MCF 10A (cell line): ENCODE results near the gene DHX57. TPM values are rescaled to one million over a fixed set of nuclear protein-coding genes. Genes with fewer than 3 reads are reported as not detected.

Experiments
- BruUV-seq: library from RNA; stranded (reverse); fragments of 400-500 nt; replicated peaks from 2 replicates; lab custom pipeline; 2021; lab: Mats Ljungman, UMichigan
- CTCF ChIA-PET: fragments of 300-600 bp; sonication (Branson Sonifier 250); formaldehyde crosslinking; extraction: SDS; loops from one replicate; lab custom pipeline; 2021; ENCODE audit warnings: antibody characterized with exemption, inconsistent platforms; lab: Yijun Ruan, JAX
- POLR2A ChIA-PET: fragments of 300-600, 350-650 bp; sonication (Branson Sonifier 250); formaldehyde crosslinking; extraction: SDS; loops from one replicate; lab custom pipeline; 2020; ENCODE audit warnings: antibody characterized with exemption, inconsistent platforms; lab: Yijun Ruan, JAX
- DNase-seq: peaks from one replicate; pipeline ENCODE4 v3.0.0-alpha.2; 2018; ENCODE audit not compliant: unreplicated experiment
- H3K27ac Mint-ChIP-seq: one replicate; pipeline ENCODE4 v1.8.0; 2022; ENCODE audit warnings: mild to moderate bottlenecking, low read depth, mixed read lengths; ENCODE audit not compliant: unreplicated experiment
- H3K27me3 Mint-ChIP-seq: one replicate; pipeline ENCODE4 v1.8.0; 2022; ENCODE audit warnings: mixed read lengths; ENCODE audit not compliant: insufficient read depth, unreplicated experiment
- H3K36me3 Mint-ChIP-seq: one replicate; pipeline ENCODE4 v1.8.0; 2022; ENCODE audit warnings: mild to moderate bottlenecking, moderate library complexity, mixed read lengths; ENCODE audit not compliant: insufficient read depth, unreplicated experiment
- H3K4me1 Mint-ChIP-seq: one replicate; pipeline ENCODE4 v1.8.0; 2022; ENCODE audit warnings: mixed read lengths; ENCODE audit not compliant: insufficient read depth, unreplicated experiment
- H3K4me3 Mint-ChIP-seq: one replicate; pipeline ENCODE4 v1.8.0; 2022; ENCODE audit warnings: mild to moderate bottlenecking, moderate library complexity, mixed read lengths; ENCODE audit not compliant: unreplicated experiment
- H3K9me3 Mint-ChIP-seq: one replicate; pipeline ENCODE4 v1.8.0; 2022; ENCODE audit warnings: mixed read lengths; ENCODE audit not compliant: unreplicated experiment
- CTCF ChIP-seq: fragments of 200-600 bp; IDR thresholded peaks from one replicate; pipeline ENCODE4 v1.8.0; 2022; ENCODE audit warnings: antibody characterized with exemption, mild to moderate bottlenecking; ENCODE audit not compliant: unreplicated experiment
- intact Hi-C: fragments of 100-400 bp; cut with micrococcal nuclease; formaldehyde crosslinking; loops from 2 replicates; pipeline ENCODE4 v1.14.1; 2022
- total RNA-seq: library from RNA; stranded (reverse); gene quantifications from 2 replicates; pipeline ENCODE4 v1.2.3, GENCODE V29; 2022

DHX57 gene
- total RNA-seq, 1 experiment from 2014 or later: 21.3 TPM

- no peak for TF ChIP-seq CTCF
- Mint-ChIP-seq H3K27ac (no peak overlapping the region), H3K27me3 (no peaks in the 10 kb centered on the region), H3K36me3 (no peaks in the 10 kb centered on the region), H3K4me3 (no peak overlapping the region), H3K4me1 (peaks cover 6% of the 10 kb centered on the region), H3K9me3 (no peaks in the 10 kb centered on the region)
- intact Hi-C loops: no loop called here
- BruUV-seq: no TSS peak
- ChIA-PET CTCF (interaction anchor here (0.6 to 0.8 kb wide), 3 partner anchors 19 to 305 kb away, joined by 3 read pairs; no protein-coding TSS in a partner anchor), POLR2A (interaction anchor here (0.7 kb wide), 1 partner anchor 25 kb away, joined by 4 read pairs; no protein-coding TSS in a partner anchor)
- no peak for DNase-seq
Measured at GRCh38 chr2:38907242-38907641, 31.5 kb upstream of the DHX57 start.

- BruUV-seq: no TSS peak
- no peaks in the 10 kb centered on the region for H3K9me3 Mint-ChIP-seq
- peaks cover 6% of the 10 kb centered on the region for H3K4me1 Mint-ChIP-seq
- TF ChIP-seq CTCF: no peak
- H3K4me3 Mint-ChIP-seq: no peak overlapping the region
- POLR2A ChIA-PET: no interaction called here
- intact Hi-C loops: no loop called here
- H3K27ac Mint-ChIP-seq: no peak overlapping the region
- no peaks in the 10 kb centered on the region for H3K27me3 Mint-ChIP-seq
- CTCF ChIA-PET: interaction anchor here (1.4 kb wide), 1 partner anchor 10 kb away, joined by 4 read pairs; no protein-coding TSS in a partner anchor
- no peak for DNase-seq
- H3K36me3 Mint-ChIP-seq: no peaks in the 10 kb centered on the region
Measured at GRCh38 chr2:38905251-38905650, 29.5 kb upstream of the DHX57 start.

- Mint-ChIP-seq H3K4me3 (no peak overlapping the region), H3K27ac (no peak overlapping the region), H3K27me3 (no peaks in the 10 kb centered on the region), H3K4me1 (no peaks in the 10 kb centered on the region), H3K9me3 (no peaks in the 10 kb centered on the region), H3K36me3 (no peaks in the 10 kb centered on the region)
- TF ChIP-seq CTCF: no peak
- DNase-seq: no peak
- no TSS peak for BruUV-seq
- ChIA-PET CTCF (no interaction called here), POLR2A (no interaction called here)
- intact Hi-C loops: no loop called here
Measured at GRCh38 chr2:38900726-38901125, 25.0 kb upstream of the DHX57 start.

- POLR2A ChIA-PET: no interaction called here
- no peaks in the 10 kb centered on the region for H3K36me3 Mint-ChIP-seq
- CTCF ChIA-PET: no interaction called here
- H3K27me3 Mint-ChIP-seq: no peaks in the 10 kb centered on the region
- BruUV-seq: no TSS peak
- H3K9me3 Mint-ChIP-seq: no peaks in the 10 kb centered on the region
- intact Hi-C loops: no loop called here
- H3K4me3 Mint-ChIP-seq: no peak overlapping the region
- TF ChIP-seq CTCF: no peak
- no peak for DNase-seq
- H3K27ac Mint-ChIP-seq: no peak overlapping the region
- no peaks in the 10 kb centered on the region for H3K4me1 Mint-ChIP-seq
Measured at GRCh38 chr2:38898256-38898655, 22.5 kb upstream of the DHX57 start.
